ENCODE data around the gene ABCD3. TPM values are rescaled to one million over a fixed set of nuclear protein-coding genes. Genes with fewer than 3 reads are reported as not detected.

Gene ABCD3
- total RNA-seq, 2 donors from 2014 or later: 35.5 to 38.5 TPM

DNA sequence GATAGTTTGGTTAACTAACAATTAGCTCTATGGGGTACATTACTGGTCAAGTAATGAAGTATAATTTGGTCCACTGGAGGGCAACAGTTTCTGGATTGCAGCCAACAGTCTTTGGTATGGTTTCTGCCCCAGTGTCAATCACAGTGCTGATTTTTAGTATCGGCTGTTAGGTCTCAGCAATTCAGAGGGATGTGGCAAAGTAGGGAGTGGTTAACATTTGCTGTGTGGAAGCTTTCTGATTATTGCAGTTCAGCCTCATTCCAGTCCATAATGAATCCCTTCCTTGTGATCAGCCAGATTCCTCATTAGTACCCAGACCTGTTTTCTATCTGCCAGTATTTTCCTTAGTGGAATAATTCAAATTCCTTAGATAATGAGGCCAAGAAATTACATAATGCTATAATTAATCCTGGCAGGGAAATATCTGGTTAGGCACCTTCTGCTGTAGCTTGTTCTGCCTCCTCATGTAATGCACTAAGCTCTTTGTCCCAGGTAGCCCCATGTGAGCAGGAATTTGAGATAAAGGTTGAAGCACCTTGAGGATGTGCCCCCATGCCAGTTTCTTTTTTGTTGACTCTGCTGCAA lies 109.3 kb downstream of the ABCD3 start:
- no peaks in the 10 kb centered on the region for H3K36me3 ChIP-seq
- DNase-seq (ENCODE audit: low spot score): no peak
- H3K9me3 ChIP-seq: no peaks in the 10 kb centered on the region
- no peaks in the 10 kb centered on the region for H3K4me1 ChIP-seq (replicated peaks)
- no peaks in the 10 kb centered on the region for H3K27me3 ChIP-seq (replicated peaks; ENCODE audit: insufficient read depth)
- no peak overlapping the region for H3K27ac ChIP-seq
- H3K4me3 ChIP-seq: no peak overlapping the region
- intact Hi-C loops (cut with DNase I): no loop called here
- TF ChIP-seq, protein P1, sequence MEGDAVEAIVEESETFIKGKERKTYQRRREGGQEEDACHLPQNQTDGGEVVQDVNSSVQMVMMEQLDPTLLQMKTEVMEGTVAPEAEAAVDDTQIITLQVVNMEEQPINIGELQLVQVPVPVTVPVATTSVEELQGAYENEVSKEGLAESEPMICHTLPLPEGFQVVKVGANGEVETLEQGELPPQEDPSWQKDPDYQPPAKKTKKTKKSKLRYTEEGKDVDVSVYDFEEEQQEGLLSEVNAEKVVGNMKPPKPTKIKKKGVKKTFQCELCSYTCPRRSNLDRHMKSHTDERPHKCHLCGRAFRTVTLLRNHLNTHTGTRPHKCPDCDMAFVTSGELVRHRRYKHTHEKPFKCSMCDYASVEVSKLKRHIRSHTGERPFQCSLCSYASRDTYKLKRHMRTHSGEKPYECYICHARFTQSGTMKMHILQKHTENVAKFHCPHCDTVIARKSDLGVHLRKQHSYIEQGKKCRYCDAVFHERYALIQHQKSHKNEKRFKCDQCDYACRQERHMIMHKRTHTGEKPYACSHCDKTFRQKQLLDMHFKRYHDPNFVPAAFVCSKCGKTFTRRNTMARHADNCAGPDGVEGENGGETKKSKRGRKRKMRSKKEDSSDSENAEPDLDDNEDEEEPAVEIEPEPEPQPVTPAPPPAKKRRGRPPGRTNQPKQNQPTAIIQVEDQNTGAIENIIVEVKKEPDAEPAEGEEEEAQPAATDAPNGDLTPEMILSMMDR (IDR thresholded peaks at IDR 0.05): no peak
- TF ChIP-seq POLR2A (IDR thresholded peaks at IDR 0.05): no peak
- no peak for TF ChIP-seq POLR2AphosphoS5 (IDR thresholded peaks at IDR 0.05)
- WGBS: 44% methylated on average over 1 of the region's 1 CpG

DNA sequence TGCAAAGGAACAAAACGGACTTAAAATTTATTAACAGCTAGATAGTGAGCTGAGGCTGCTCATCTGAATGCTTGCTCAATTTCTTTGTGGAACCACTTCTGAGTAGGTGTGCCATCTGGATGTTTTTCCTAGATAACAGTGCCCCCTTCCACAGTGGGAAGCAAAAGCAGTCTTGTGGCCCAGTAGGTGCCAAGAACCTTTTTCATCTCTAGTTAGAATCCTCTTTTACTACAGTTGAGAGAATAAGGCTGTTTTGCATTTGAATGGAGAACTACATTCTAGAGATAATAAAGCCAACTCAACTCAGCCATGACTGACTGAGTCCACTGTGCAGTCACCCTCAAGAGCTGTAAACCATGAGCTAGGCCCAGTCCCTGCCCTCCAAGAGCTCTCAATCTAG lies 110.1 kb downstream of the ABCD3 start:
- no peak overlapping the region for H3K27ac ChIP-seq
- H3K9me3 ChIP-seq: no peaks in the 10 kb centered on the region
- WGBS: 52% methylated on average over 1 of the region's 1 CpG
- no peaks in the 10 kb centered on the region for H3K4me1 ChIP-seq (replicated peaks)
- intact Hi-C loops (cut with DNase I): no loop called here
- no peaks in the 10 kb centered on the region for H3K36me3 ChIP-seq
- TF ChIP-seq POLR2A (IDR thresholded peaks at IDR 0.05) (no peak), POLR2AphosphoS5 (IDR thresholded peaks at IDR 0.05) (no peak)
- TF ChIP-seq, protein P1 (IDR thresholded peaks at IDR 0.05): no peak
- H3K27me3 ChIP-seq (replicated peaks; ENCODE audit: insufficient read depth): no peaks in the 10 kb centered on the region
- H3K4me3 ChIP-seq: no peak overlapping the region
- no peak for DNase-seq (ENCODE audit: low spot score)

DNA sequence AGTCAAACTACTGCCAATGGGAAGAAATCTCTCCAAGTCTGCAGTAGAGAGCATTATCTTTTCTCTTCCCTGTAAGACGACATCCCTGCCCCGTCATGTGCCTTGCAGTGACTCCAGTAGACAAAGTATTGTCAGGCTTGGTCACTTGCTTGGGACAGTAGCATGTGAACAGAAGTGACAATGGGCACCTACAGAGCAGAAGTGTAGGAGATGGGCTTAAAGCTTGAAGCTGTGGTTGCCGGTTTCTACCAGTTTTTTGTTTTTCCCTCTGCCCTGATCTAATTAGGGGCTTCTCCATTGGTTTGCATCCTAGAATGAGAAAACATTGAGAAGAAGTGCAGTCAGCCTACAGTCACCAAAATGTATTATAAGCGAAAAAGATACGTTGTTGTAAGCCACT lies 110.6 kb downstream of the ABCD3 start:
- intact Hi-C loops (cut with DNase I): no loop called here

DNA sequence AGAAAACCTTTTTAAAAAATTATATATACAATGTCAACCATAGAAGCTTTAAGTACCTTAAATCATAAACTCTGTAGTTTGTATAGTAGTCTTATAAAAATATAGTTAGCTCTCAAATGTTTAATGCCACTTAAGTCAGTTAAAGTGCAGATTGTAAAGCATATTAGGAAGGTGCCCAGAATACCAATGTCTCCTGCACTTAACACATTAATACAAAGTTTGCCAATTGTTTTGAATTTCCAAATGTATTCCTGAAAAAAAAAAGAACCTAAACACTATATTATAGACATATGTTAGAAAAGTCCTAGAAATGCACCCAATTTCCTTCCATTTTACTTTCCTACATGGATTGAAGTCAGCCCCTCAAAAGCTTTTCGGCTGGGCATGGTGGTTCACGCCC lies 111.2 kb downstream of the ABCD3 start:
- WGBS: 96% methylated on average over 2 of the region's 2 CpGs
- intact Hi-C loops (cut with DNase I): no loop called here
- H3K4me1 ChIP-seq (replicated peaks): no peaks in the 10 kb centered on the region
- no peak overlapping the region for H3K4me3 ChIP-seq
- no peak for DNase-seq (ENCODE audit: low spot score)
- H3K36me3 ChIP-seq: no peaks in the 10 kb centered on the region
- no peaks in the 10 kb centered on the region for H3K9me3 ChIP-seq
- no peak overlapping the region for H3K27ac ChIP-seq
- no peaks in the 10 kb centered on the region for H3K27me3 ChIP-seq (replicated peaks; ENCODE audit: insufficient read depth)
- TF ChIP-seq POLR2A (IDR thresholded peaks at IDR 0.05): no peak
- TF ChIP-seq, protein P1 (IDR thresholded peaks at IDR 0.05): no peak
- TF ChIP-seq POLR2AphosphoS5 (IDR thresholded peaks at IDR 0.05): no peak

More for the DNA sequence above, 110.6 kb downstream of the ABCD3 start:
- no peaks in the 10 kb centered on the region for H3K9me3 ChIP-seq
- no peaks in the 10 kb centered on the region for H3K36me3 ChIP-seq
- WGBS: 96% methylated on average over 5 of the region's 5 CpGs
- no peaks in the 10 kb centered on the region for H3K4me1 ChIP-seq (replicated peaks)
- no peak for DNase-seq (ENCODE audit: low spot score)
- no peak overlapping the region for H3K27ac ChIP-seq
- no peak overlapping the region for H3K4me3 ChIP-seq
- H3K27me3 ChIP-seq (replicated peaks; ENCODE audit: insufficient read depth): no peaks in the 10 kb centered on the region
- no peak for TF ChIP-seq POLR2A (IDR thresholded peaks at IDR 0.05)
- TF ChIP-seq, protein P1 (IDR thresholded peaks at IDR 0.05): no peak
- TF ChIP-seq POLR2AphosphoS5 (IDR thresholded peaks at IDR 0.05): no peak

DNA sequence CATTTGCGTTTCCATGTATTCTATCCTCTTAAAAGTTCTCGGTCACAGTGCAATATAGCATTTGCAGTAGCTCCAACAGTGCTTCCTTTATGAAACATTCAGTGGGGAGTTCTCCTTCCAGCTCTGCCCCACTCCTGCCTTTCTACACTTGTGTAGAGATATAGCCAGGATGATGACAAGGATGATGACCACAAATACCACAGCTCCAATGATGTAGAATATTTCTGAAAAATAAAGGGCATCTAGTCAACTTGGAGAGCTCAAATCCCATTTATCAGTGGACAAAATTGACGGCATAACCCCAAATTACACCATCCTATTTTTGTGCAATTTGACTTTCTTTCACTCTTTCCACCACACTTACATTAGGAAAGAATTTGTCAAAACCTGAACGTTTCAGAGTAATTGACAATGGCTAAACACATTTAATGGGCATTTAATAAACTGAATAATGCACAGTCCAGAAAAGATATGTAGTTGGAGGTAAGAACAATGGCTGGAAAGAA lies 112.2 kb downstream of the ABCD3 start:
- no peaks in the 10 kb centered on the region for H3K36me3 ChIP-seq
- intact Hi-C loops (cut with DNase I): no loop called here
- WGBS: 90% methylated on average over 4 of the region's 4 CpGs
- H3K4me3 ChIP-seq: no peak overlapping the region
- no peak for TF ChIP-seq POLR2AphosphoS5 (IDR thresholded peaks at IDR 0.05)
- TF ChIP-seq, protein P1 (IDR thresholded peaks at IDR 0.05): no peak
- TF ChIP-seq POLR2A (IDR thresholded peaks at IDR 0.05): no peak
- H3K9me3 ChIP-seq: no peaks in the 10 kb centered on the region
- no peaks in the 10 kb centered on the region for H3K27me3 ChIP-seq (replicated peaks; ENCODE audit: insufficient read depth)
- peaks cover 5% of the 10 kb centered on the region for H3K4me1 ChIP-seq (replicated peaks)
- DNase-seq (ENCODE audit: low spot score): no peak
- H3K27ac ChIP-seq: no peak overlapping the region
